Esophagus (tissue), 2 donors: ENCODE data around the gene AMFR. TPM values are rescaled to one million over a fixed set of nuclear protein-coding genes. Genes with fewer than 3 reads are reported as not detected.

Experiments
- H3K27ac ChIP-seq, 2 donors: one replicate each; pipeline ENCODE4 v1.5.1; 2013; ENCODE audit warnings: low read depth in 2 of 2, mild to moderate bottlenecking in 2 of 2, inconsistent platforms in 1 of 2, low read length in 1 of 2, moderate library complexity in 1 of 2
- H3K27me3 ChIP-seq, 2 donors: one replicate each; pipeline ENCODE4 v1.6.1; 2013; ENCODE audit warnings: low read length in 2 of 2, control low read depth in 1 of 2, mild to moderate bottlenecking in 1 of 2; ENCODE audit not compliant: insufficient read depth in 2 of 2, control insufficient read depth in 1 of 2
- H3K36me3 ChIP-seq, 2 donors: one replicate each; pipeline ENCODE4 v1.6.1; 2013; ENCODE audit warnings: low read length in 1 of 2; ENCODE audit not compliant: control insufficient read depth in 2 of 2, insufficient read depth in 2 of 2
- H3K4me1 ChIP-seq, 2 donors: one replicate each; pipeline ENCODE4 v1.6.1; 2013; ENCODE audit warnings: low read length in 1 of 2; ENCODE audit not compliant: control insufficient read depth in 2 of 2, insufficient read depth in 2 of 2
- H3K4me3 ChIP-seq, 2 donors: one replicate each; pipeline ENCODE4 v1.5.1; 2013; ENCODE audit warnings: low read length in 2 of 2, mild to moderate bottlenecking in 2 of 2, low read depth in 1 of 2, moderate library complexity in 1 of 2
- H3K9me3 ChIP-seq, 2 donors: one replicate each; pipeline ENCODE4 v1.6.1; 2013; ENCODE audit warnings: mild to moderate bottlenecking in 2 of 2, low read depth in 1 of 2, low read length in 1 of 2, moderate library complexity in 1 of 2; ENCODE audit not compliant: control insufficient read depth in 2 of 2, insufficient read depth in 1 of 2
- WGBS, 2 donors: extraction: QIAGEN DNeasy Blood & Tissue Kit; methylation state at CpG; one replicate each; pipeline ENCODE4 v1.1.7; 2013; 5-methylcytosine and 5-hydroxymethylcytosine counted together
- polyA plus RNA-seq, 2 donors: library from polyadenylated mRNA; stranded (reverse); fragments of 200-250 nt; gene quantifications; one replicate each; pipeline ENCODE4 v1.2.3, GENCODE V29; 2013
- donor health status: healthy with polysubstance abuse.
- donor health status: Bipolar disorder and iron deficiency.

Gene AMFR
- polyA plus RNA-seq, 2 donors, result 57.3 to 62.5 TPM

GRCh38 chr16:56338566-56339318 lies 86.6 kb downstream of the AMFR start:
- Histone ChIP-seq H3K27ac (no peak overlapping the region), H3K9me3 (no peaks in the 10 kb centered on the region), H3K4me1 (peaks cover 6 to 25% of the 10 kb centered on the region in 2 donors), H3K36me3 (peaks cover 0 to 2% of the 10 kb centered on the region in 2 donors), H3K4me3 (no peak overlapping the region), H3K27me3 (no peaks in the 10 kb centered on the region)
- 92% methylated on average over 17 of the region's 17 CpGs for WGBS, 2 donors

- Histone ChIP-seq H3K27ac (no peak overlapping the region), H3K4me3 (no peak overlapping the region), H3K9me3 (no peaks in the 10 kb centered on the region), H3K27me3 (no peaks in the 10 kb centered on the region), H3K36me3 (peaks cover 0 to 2% of the 10 kb centered on the region in 2 donors), H3K4me1 (peaks cover 6 to 25% of the 10 kb centered on the region in 2 donors)
- WGBS, 2 donors, result 89% methylated on average over 11 of the region's 11 CpGs
These were observed 87.5 kb downstream of the AMFR start for GRCh38 chr16:56337858-56338325.

GRCh38 chr16:56337131-56337857 lies 88.1 kb downstream of the AMFR start:
- H3K27ac ChIP-seq, result no peak overlapping the region
- no peak overlapping the region for H3K4me3 ChIP-seq
- no peaks in the 10 kb centered on the region for H3K9me3 ChIP-seq
- peaks cover 0 to 2% of the 10 kb centered on the region in 2 donors for H3K36me3 ChIP-seq
- 84 to 85% methylated on average over 11 of the region's 11 CpGs for WGBS, 2 donors
- peaks cover 6 to 29% of the 10 kb centered on the region in 2 donors for H3K4me1 ChIP-seq
- no peaks in the 10 kb centered on the region for H3K27me3 ChIP-seq

GRCh38 chr16:56336711-56337110 lies 88.6 kb downstream of the AMFR start:
- Histone ChIP-seq H3K9me3 (no peaks in the 10 kb centered on the region), H3K4me1 (peaks cover 3 to 31% of the 10 kb centered on the region in 2 donors), H3K27me3 (no peaks in the 10 kb centered on the region), H3K36me3 (peaks cover 0 to 2% of the 10 kb centered on the region in 2 donors), H3K27ac (no peak overlapping the region), H3K4me3 (no peak overlapping the region)
- WGBS, 2 donors, result 88 to 92% methylated on average over 21 of the region's 21 CpGs

- no peak overlapping the region for H3K27ac ChIP-seq
- H3K36me3 ChIP-seq, result peaks cover 0 to under 1% of the 10 kb centered on the region in 2 donors
- no peaks in the 10 kb centered on the region for H3K9me3 ChIP-seq
- H3K4me1 ChIP-seq, result peaks cover 3 to 31% of the 10 kb centered on the region in 2 donors
- 82 to 85% methylated on average over 8 of the region's 8 CpGs for WGBS, 2 donors
- no peak overlapping the region for H3K4me3 ChIP-seq
- no peaks in the 10 kb centered on the region for H3K27me3 ChIP-seq
These were observed 89.2 kb downstream of the AMFR start for GRCh38 chr16:56336071-56336688.

- no peaks in the 10 kb centered on the region for H3K27me3 ChIP-seq
- no peak overlapping the region for H3K4me3 ChIP-seq
- H3K27ac ChIP-seq, result peak overlapping the region; percentile 19 to 59
- H3K9me3 ChIP-seq, result no peaks in the 10 kb centered on the region
- 56 to 72% methylated on average over 9 of the region's 9 CpGs for WGBS, 2 donors
- peaks cover 3 to 31% of the 10 kb centered on the region in 2 donors for H3K4me1 ChIP-seq
- no peaks in the 10 kb centered on the region for H3K36me3 ChIP-seq
These were observed 90.6 kb downstream of the AMFR start for GRCh38 chr16:56334761-56335160.

GRCh38 chr16:56332464-56333079 lies 92.8 kb downstream of the AMFR start:
- Histone ChIP-seq H3K4me1 (peaks cover 3 to 31% of the 10 kb centered on the region in 2 donors), H3K27ac (no peak overlapping the region), H3K27me3 (no peaks in the 10 kb centered on the region), H3K36me3 (no peaks in the 10 kb centered on the region), H3K4me3 (no peak overlapping the region), H3K9me3 (no peaks in the 10 kb centered on the region)
- 52 to 62% methylated on average over 16 of the region's 16 CpGs for WGBS, 2 donors

- no peaks in the 10 kb centered on the region for H3K36me3 ChIP-seq
- peaks cover 3 to 31% of the 10 kb centered on the region in 2 donors for H3K4me1 ChIP-seq
- H3K9me3 ChIP-seq, result no peaks in the 10 kb centered on the region
- 80 to 84% methylated on average over 8 of the region's 8 CpGs for WGBS, 2 donors
- no peak overlapping the region for H3K4me3 ChIP-seq
- H3K27ac ChIP-seq, result no peak overlapping the region
- H3K27me3 ChIP-seq, result no peaks in the 10 kb centered on the region
These were observed 93.4 kb downstream of the AMFR start for GRCh38 chr16:56331915-56332314.

GRCh38 chr16:56331399-56331798 lies 93.9 kb downstream of the AMFR start:
- Histone ChIP-seq H3K36me3 (no peaks in the 10 kb centered on the region), H3K27me3 (no peaks in the 10 kb centered on the region), H3K27ac (no peak overlapping the region), H3K4me1 (peaks cover under 1 to 26% of the 10 kb centered on the region in 2 donors), H3K9me3 (no peaks in the 10 kb centered on the region), H3K4me3 (no peak overlapping the region)
- 76 to 89% methylated on average over 11 of the region's 11 CpGs for WGBS, 2 donors
